Measurements from ENCODE around the gene PMM1. TPM values are rescaled to one million over a fixed set of nuclear protein-coding genes. Genes with fewer than 3 reads are reported as not detected.

PMM1 gene
- polyA plus RNA-seq, 3 donors, result 51.8 to 64.6 (median 59.9) TPM

- no peak for DNase-seq
These were observed 48.2 kb downstream of the PMM1 start for GRCh38 chr22:41541484-41541883.

- no peak for DNase-seq
These were observed 49.3 kb downstream of the PMM1 start for GRCh38 chr22:41540365-41540764.

DNA sequence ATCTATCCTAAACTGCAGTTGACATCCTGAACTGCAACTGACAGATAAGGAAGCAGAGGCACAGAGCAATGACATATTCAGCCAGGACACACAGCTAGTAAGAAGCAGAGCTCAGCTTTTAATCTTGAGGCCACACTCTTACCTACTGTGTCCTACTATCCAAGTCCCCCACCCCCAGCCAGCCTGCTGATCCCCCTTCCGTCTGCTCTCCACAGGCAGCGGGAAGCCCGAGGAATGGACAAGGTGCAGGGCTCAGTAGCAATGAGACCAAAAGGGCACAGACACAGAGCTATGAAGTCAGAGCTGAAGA lies 49.7 kb downstream of the PMM1 start:
- DNase-seq, result no peak

DNA sequence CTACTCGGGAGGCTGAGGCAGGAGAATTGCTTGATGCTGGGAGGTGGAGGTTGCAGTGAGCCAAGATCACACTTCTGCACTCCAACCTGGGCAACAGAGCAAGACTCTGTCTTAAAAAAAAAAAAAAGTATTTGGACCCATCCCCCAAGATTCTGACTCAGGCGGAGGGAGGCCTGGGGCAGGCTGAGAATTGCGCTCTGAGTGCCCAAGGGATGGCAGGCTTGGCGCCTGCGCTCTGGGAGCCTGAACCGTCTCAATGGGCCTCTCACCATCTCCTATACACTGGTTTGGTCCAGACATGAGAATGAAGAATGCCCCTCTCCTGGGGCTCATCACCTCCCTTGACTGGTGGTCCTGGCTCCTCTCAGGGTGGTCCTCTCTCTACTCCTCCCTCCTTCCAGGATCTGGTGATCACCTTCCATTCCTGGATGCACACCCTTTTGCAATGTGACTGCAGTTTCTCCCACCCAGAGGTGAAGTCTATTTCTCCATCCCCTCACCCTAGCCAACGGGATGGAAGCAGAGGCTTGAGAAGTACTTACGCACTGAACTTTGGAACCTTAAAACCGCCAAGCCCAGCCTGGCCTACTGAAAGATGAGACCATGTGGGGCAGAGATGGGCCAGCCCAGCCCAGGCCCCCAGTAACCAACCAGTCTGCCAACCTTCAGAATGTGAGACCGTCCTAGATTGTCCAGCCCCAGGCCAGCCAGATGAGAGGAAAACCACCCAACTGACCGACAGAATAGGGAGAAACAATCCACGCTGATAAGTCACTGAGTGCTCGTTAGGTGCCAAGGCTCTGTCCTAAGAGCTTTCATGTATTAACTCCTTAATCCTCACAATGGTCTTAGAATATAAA lies 50.3 kb downstream of the PMM1 start:
- no peak for DNase-seq

- DNase-seq, result no peak
These were observed 51.1 kb downstream of the PMM1 start for GRCh38 chr22:41538583-41538982.

GRCh38 chr22:41537203-41537602 lies 52.4 kb downstream of the PMM1 start:
- DNase-seq, result no peak

DNA sequence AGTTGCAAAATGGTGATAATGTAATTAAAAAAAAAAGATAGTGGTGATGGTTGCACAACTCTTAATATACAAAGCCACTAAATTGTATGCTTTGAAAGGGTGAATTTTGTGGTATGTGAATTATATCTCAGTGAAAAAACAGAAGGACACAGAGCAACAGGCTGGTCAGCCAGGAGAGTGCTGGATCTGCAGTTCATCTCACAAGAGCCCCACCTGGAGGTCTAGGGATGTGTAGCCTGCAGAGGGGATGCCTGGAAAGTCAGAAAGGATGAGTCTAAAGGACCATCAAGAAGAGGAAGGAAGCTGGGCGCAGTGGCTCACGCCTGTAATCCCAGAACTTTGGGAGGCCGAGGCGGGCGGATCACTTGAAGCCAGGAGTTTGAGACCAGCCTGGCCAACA lies 54.4 kb downstream of the PMM1 start:
- no peak for DNase-seq

DNA sequence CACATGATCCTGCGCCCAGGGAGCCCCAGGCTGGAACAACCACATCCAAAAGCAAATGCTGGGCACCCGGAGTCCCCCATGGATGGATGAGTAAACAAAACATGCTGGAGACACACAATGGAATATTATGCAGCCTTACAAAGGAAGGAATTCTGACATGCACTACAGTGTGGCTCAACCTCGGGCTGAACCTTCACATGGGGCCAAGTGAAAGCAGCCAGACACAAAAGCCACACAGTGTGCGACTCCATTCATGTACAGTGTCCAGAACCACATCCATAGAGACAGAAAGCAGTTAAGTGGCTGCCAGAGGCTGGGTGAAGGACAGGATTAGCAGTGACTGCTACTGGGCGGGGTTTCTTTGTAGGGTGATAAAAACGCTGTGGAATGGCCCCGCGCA lies 55.4 kb downstream of the PMM1 start:
- no peak for DNase-seq

DNA sequence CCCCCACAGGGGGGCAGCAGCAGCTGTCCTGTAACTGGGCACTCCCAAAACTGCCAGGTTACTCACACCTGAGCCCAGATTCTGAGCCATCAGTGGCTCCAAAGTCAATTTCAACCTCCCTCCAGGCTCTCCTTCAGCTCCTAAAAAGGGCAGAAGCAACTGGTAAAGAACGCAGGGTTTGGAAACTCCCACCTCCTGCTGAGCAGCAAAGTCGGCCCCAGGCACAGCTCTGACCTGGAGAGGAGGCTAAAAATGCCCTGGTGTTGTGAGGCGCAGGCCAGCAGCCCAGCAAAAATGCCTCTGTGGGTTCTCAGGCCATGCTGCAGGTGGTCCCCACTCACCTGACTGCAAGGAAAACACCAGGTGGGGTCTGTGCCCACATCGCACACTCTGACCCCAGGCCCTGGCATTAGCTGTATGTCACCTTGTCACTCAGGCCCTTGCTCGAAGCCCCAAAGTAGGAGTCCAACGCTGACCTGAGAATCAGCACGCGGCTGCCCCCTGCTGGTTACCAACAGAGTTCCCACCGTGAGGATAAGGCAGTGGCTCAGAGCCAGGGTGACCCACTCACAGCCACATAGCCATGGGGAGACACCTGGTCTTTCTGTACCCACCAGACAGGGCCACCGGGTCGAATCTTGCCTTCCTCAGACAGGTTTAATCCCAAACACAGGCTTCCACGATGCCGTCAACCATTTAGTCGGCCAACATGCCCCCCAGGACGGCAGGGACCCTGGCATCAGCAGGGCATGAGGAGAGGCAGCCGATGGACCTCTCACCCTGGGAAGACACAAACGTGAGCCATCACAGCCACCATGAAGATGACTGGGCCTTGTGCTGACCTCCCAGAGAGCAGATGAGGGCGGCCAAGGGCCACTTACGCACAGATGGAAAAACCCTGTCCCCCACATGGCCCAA lies 56.5 kb downstream of the PMM1 start:
- DNase-seq, result no peak

- no peak for DNase-seq
These were observed 57.7 kb downstream of the PMM1 start for GRCh38 chr22:41531715-41532477.

- DNase-seq, result no peak
These were observed 58.5 kb downstream of the PMM1 start for GRCh38 chr22:41530890-41531714.

- DNase-seq, result no peak
These were observed 60.6 kb downstream of the PMM1 start for GRCh38 chr22:41528938-41529561.

DNA sequence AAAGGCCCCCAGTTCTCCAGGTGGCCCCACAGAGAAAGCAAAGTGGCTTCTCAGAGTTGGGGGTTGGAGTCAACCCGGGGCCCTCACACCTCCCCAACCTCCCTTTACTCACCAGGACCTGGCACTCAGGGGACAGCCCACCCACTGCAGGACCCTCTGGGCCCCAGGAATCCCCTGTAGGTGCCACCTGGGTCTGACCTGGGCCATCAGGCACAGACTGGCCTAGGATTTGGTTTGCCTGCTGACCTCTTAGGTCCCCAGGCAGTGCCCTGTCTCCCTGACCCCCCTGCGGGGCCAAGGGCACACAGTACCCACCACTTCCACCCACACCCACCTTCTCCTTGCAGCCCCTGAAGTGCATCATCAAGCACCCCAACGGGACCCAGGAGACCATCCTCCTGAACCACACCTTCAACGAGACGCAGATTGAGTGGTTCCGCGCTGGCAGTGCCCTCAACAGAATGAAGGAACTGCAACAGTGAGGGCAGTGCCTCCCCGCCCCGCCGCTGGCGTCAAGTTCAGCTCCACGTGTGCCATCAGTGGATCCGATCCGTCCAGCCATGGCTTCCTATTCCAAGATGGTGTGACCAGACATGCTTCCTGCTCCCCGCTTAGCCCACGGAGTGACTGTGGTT lies 61.4 kb downstream of the PMM1 start:
- no peak for DNase-seq

Other genes with a start within 250 kb of the PMM1 start
- gene TEF, start 207.9 kb downstream of the PMM1 start, polyA plus RNA-seq (ENCODE audit: insufficient read length in 3 of 3), result 10 to 100 TPM; 14.4 to 18.5 (median 17.8) TPM
- 10 to 100 TPM; 54.5 to 60.6 (median 56.1) TPM for gene TOB2, start 143.0 kb downstream of the PMM1 start, polyA plus RNA-seq (ENCODE audit: insufficient read length in 3 of 3)
- 10 to 100 TPM; 50.2 to 59.2 (median 54.1) TPM for gene PHF5A, start 121.1 kb downstream of the PMM1 start, polyA plus RNA-seq (ENCODE audit: insufficient read length in 3 of 3)
- 100 to 1,000 TPM; 145 to 165 (median 150) TPM for gene ACO2, start 120.7 kb downstream of the PMM1 start, polyA plus RNA-seq (ENCODE audit: insufficient read length in 3 of 3)
- gene POLR3H, start 45.4 kb downstream of the PMM1 start, polyA plus RNA-seq (ENCODE audit: insufficient read length in 3 of 3), result 10 to 100 TPM; 34.0 to 38.1 (median 34.5) TPM
- gene CSDC2, start 28.8 kb downstream of the PMM1 start, polyA plus RNA-seq (ENCODE audit: insufficient read length in 3 of 3), result 1 to 10 TPM; 7.1 to 8.8 (median 8.3) TPM
- gene DESI1, start 31.2 kb upstream of the PMM1 start, polyA plus RNA-seq (ENCODE audit: insufficient read length in 3 of 3), result 10 to 100 TPM; 25.0 to 34.8 (median 33.4) TPM
- 100 to 1,000 TPM; 329 to 379 (median 361) TPM for gene XRCC6, start 31.5 kb upstream of the PMM1 start, polyA plus RNA-seq (ENCODE audit: insufficient read length in 3 of 3)
- gene SNU13, start 99.0 kb upstream of the PMM1 start, polyA plus RNA-seq (ENCODE audit: insufficient read length in 3 of 3), result 100 to 1,000 TPM; 122 to 169 (median 148) TPM
- 1 to 10 TPM; 2.0 to 3.7 (median 2.3) TPM for gene MEI1, start 109.7 kb upstream of the PMM1 start, polyA plus RNA-seq (ENCODE audit: insufficient read length in 3 of 3)
- 10 to 100 TPM in 2 of 3 donors, 1 to 10 TPM in 1; 7.9 to 12.2 (median 11.1) TPM for gene CCDC134, start 210.8 kb upstream of the PMM1 start, polyA plus RNA-seq (ENCODE audit: insufficient read length in 3 of 3)
- 100 to 1,000 TPM; 100 to 116 (median 109) TPM for gene SREBF2, start 243.3 kb upstream of the PMM1 start, polyA plus RNA-seq (ENCODE audit: insufficient read length in 3 of 3)